B cell (primary cell): ENCODE data around the gene TBC1D1.

Experiments
- CTCF ChIP-seq: fragments of 200-600 bp; IDR thresholded peaks from one replicate; pipeline ENCODE4 v1.8.0; 2022; ENCODE audit warnings: antibody characterized with exemption, mild to moderate bottlenecking
- EZH2 ChIP-seq: IDR thresholded peaks from 2 replicates; pipeline ENCODE4 v1.6.1; 2012; ENCODE audit warnings: borderline replicate concordance, low read depth, mild to moderate bottlenecking, moderate library complexity, low read length; ENCODE audit not compliant: insufficient read depth, poor library complexity, severe bottlenecking

GRCh38 chr4:38016698-38017097, 125.8 kb downstream of the TBC1D1 start:
- TF ChIP-seq CTCF (no peak), EZH2 (no peak)
